Measurements from ENCODE around the gene LRCH4.

GRCh38 chr7:100577507-100577906 is 8.4 kb downstream of the LRCH4 start:
- TF ChIP-seq CTCF (IDR thresholded peaks at IDR 0.05; ENCODE audit: low read depth, low read length, poor library complexity, severe bottlenecking), result no peak
- no peak for TF ChIP-seq EZH2phosphoT487 (IDR thresholded peaks at IDR 0.05; ENCODE audit: borderline replicate concordance, low read length)
